H4 (cell line): ENCODE results near the gene KTN1. TPM values are rescaled to one million over a fixed set of nuclear protein-coding genes. Genes with fewer than 3 reads are reported as not detected.

Experiments
- DNase-seq: peaks from one replicate; pipeline ENCODE4 v3.0.0-alpha.2; 2015; ENCODE audit warnings: low spot score
- total RNA-seq: library from RNA; depleted of rRNA; stranded (reverse); fragments of >200 nt; shearing (Covaris generic); gene quantifications from 2 replicates; pipeline ENCODE4 v1.2.3, GENCODE V29; 2014; rRNA removed

KTN1 gene
- 75.7 and 77.4 TPM in 2 replicates for total RNA-seq

GRCh38 chr14:55579724-55580469 is at the start of gene KTN1:
Gene KTN1 (plus strand): TSS chr14:55580207. CDS start chr14:55612049, 31,842 bp downstream.
- DNase-seq = peak; percentile 57

- no peak for DNase-seq
Measured at GRCh38 chr14:55530464-55530863, 49.5 kb upstream of the KTN1 start.

- DNase-seq = no peak
Measured at GRCh38 chr14:55532645-55533344, 47.2 kb upstream of the KTN1 start.

GRCh38 chr14:55533960-55534359 is 46.0 kb upstream of the KTN1 start:
- DNase-seq = no peak

GRCh38 chr14:55535516-55536203 is 44.3 kb upstream of the KTN1 start:
- no peak for DNase-seq

- DNase-seq = no peak
Measured at GRCh38 chr14:55536204-55536708, 43.8 kb upstream of the KTN1 start.

- no peak for DNase-seq
Measured at GRCh38 chr14:55537782-55538181, 42.2 kb upstream of the KTN1 start.

- no peak for DNase-seq
Measured at GRCh38 chr14:55539975-55540374, 40.0 kb upstream of the KTN1 start.

- no peak for DNase-seq
Measured at GRCh38 chr14:55540847-55541773, 38.9 kb upstream of the KTN1 start.

GRCh38 chr14:55545779-55546178 is 34.2 kb upstream of the KTN1 start:
- DNase-seq = no peak

GRCh38 chr14:55546212-55546874 is 33.7 kb upstream of the KTN1 start:
- no peak for DNase-seq

- DNase-seq = no peak
Measured at GRCh38 chr14:55547650-55548315, 32.2 kb upstream of the KTN1 start.

- DNase-seq = no peak
Measured at GRCh38 chr14:55553791-55554190, 26.2 kb upstream of the KTN1 start.

GRCh38 chr14:55556929-55557623 is 22.9 kb upstream of the KTN1 start:
- peak; percentile 93 for DNase-seq

- DNase-seq = no peak
Measured at GRCh38 chr14:55562135-55562534, 17.9 kb upstream of the KTN1 start.

- no peak for DNase-seq
Measured at GRCh38 chr14:55568618-55569017, 11.4 kb upstream of the KTN1 start.

- no peak for DNase-seq
Measured at GRCh38 chr14:55571125-55571889, 8.7 kb upstream of the KTN1 start.

GRCh38 chr14:55572578-55572977 is 7.4 kb upstream of the KTN1 start:
- DNase-seq = no peak

- no peak for DNase-seq
Measured at GRCh38 chr14:55574988-55575387, 5.0 kb upstream of the KTN1 start.
